Measurements from ENCODE around the gene GRIK3.

The GRIK3 gene

GRCh38 chr1:36753451-36753850, 280.9 kb downstream of the GRIK3 start:
- DNase-seq: no peak

GRCh38 chr1:36752891-36753361, 281.4 kb downstream of the GRIK3 start:
- DNase-seq: no peak

DNA sequence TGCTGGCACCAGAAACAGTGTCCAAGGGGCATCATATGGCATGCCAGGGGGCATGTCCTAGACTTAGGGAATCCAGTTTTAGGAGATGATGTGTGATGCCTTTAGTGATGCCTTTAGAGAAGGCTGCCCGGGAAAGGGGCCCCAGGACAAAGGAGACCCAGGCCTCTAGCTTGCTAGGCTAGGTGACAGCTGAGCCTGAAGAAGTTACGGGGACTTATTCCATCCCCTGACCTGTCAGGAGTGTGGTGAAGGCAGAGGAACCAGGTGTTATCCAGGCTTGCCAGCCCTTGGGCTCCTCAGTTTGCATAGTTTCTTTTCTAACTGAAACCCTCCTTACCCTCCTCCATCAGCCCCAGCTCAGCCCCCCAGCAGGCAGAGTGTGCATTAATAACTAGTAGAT, 281.9 kb downstream of the GRIK3 start:
- no peak for DNase-seq

GRCh38 chr1:36751525-36751924, 282.8 kb downstream of the GRIK3 start:
- DNase-seq: no peak

DNA sequence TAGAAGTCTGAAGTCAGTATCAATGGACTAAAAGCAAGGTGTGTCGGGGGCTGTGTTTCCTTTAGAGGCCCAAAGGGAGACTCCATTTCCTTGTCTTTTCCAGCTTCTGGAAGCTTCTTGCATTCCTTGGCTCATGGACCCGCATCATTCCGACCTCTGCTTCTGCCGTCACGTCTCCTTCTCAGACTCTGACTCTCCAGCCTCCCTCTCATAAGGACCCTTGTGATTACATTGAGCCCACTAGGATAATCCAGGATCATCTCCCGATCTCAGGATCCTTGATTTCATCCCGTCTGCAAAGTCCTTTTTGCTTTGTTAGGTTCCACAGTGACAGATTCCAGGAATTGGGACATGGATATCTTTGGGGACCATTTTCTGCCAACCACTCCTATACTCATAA, 285.8 kb downstream of the GRIK3 start:
- DNase-seq: no peak
